Parathyroid adenoma (tissue), 2 donors: ENCODE measurements around the gene TM6SF1.

Experiments
- H2AFZ ChIP-seq: fragments of 300-600 bp; sonication (generic); one replicate; pipeline ENCODE4 v1.7.0; 2017; ENCODE audit warnings: antibody characterized with exemption, mild to moderate bottlenecking
- H3K27ac ChIP-seq: fragments of 300-600 bp; sonication (generic); one replicate; pipeline ENCODE4 v1.7.0; 2017
- H3K27me3 ChIP-seq: fragments of 300-600 bp; sonication (generic); one replicate; pipeline ENCODE4 v1.7.0; 2017; ENCODE audit warnings: low read length; ENCODE audit not compliant: control insufficient read depth, insufficient read depth
- H3K36me3 ChIP-seq: fragments of 300-600 bp; sonication (generic); one replicate; pipeline ENCODE4 v1.7.0; 2017; ENCODE audit warnings: low read length; ENCODE audit not compliant: control insufficient read depth, insufficient read depth
- H3K4me1 ChIP-seq: fragments of 300-600 bp; sonication (generic); one replicate; pipeline ENCODE4 v1.7.0; 2017; ENCODE audit warnings: control low read depth
- H3K4me2 ChIP-seq: fragments of 300-600 bp; sonication (generic); one replicate; pipeline ENCODE4 v1.7.0; 2017; ENCODE audit warnings: low read length
- H3K4me3 ChIP-seq: fragments of 300-600 bp; sonication (generic); one replicate; pipeline ENCODE4 v1.7.0; 2017; ENCODE audit warnings: low read depth, low read length
- H3K79me2 ChIP-seq: fragments of 300-600 bp; sonication (generic); one replicate; pipeline ENCODE4 v1.7.0; 2017; ENCODE audit warnings: control low read depth
- H3K9ac ChIP-seq: fragments of 300-600 bp; sonication (generic); one replicate; pipeline ENCODE4 v1.7.0; 2017; ENCODE audit warnings: mild to moderate bottlenecking
- H3K9me3 ChIP-seq: fragments of 300-600 bp; sonication (generic); one replicate; pipeline ENCODE4 v1.7.0; 2017; ENCODE audit warnings: low read length; ENCODE audit not compliant: control insufficient read depth
- TF ChIP-seq, protein P1 (sequence below): fragments of 300-600 bp; sonication (generic); IDR thresholded peaks from one replicate; pipeline ENCODE4 v1.7.0; 2017; ENCODE audit warnings: antibody characterized with exemption, mild to moderate bottlenecking
- donor health status: primary hyperparathyroidism.

The TM6SF1 gene

DNA sequence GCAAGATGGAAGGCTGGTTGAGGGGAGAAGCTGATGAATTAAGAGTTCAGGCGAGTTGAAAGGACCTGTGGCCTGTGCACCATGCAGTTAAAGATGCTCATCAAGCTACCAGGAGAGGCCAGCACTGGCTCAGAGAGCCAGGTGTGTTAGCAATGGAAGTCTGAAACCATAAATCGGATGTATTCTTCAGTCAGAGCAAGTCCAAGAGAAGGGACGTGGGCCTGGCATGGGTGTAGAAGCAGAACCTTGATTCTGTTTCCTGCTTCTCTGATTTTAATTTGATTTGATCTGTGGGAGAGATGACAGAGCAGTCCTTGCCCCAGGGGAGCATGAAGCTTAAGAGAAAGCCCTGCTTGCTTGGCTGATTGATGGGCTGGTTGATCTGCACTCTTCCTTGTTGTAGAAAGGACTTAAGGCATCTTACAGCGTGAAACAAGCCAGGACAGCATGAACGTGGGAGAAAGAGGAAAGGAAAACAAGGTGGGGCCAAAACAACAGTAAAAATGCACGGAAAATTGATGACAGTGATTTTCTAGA, 10.9 kb downstream of the TM6SF1 start:
- H3K9ac ChIP-seq: no peak overlapping the region
- no peak overlapping the region for H3K4me3 ChIP-seq
- H2AFZ ChIP-seq: no peak overlapping the region
- TF ChIP-seq, protein P1, sequence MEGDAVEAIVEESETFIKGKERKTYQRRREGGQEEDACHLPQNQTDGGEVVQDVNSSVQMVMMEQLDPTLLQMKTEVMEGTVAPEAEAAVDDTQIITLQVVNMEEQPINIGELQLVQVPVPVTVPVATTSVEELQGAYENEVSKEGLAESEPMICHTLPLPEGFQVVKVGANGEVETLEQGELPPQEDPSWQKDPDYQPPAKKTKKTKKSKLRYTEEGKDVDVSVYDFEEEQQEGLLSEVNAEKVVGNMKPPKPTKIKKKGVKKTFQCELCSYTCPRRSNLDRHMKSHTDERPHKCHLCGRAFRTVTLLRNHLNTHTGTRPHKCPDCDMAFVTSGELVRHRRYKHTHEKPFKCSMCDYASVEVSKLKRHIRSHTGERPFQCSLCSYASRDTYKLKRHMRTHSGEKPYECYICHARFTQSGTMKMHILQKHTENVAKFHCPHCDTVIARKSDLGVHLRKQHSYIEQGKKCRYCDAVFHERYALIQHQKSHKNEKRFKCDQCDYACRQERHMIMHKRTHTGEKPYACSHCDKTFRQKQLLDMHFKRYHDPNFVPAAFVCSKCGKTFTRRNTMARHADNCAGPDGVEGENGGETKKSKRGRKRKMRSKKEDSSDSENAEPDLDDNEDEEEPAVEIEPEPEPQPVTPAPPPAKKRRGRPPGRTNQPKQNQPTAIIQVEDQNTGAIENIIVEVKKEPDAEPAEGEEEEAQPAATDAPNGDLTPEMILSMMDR: no peak
- no peaks in the 10 kb centered on the region for H3K36me3 ChIP-seq
- no peaks in the 10 kb centered on the region for H3K27me3 ChIP-seq
- no peak overlapping the region for H3K4me2 ChIP-seq
- H3K27ac ChIP-seq: no peak overlapping the region
- no peaks in the 10 kb centered on the region for H3K9me3 ChIP-seq
- no peaks in the 10 kb centered on the region for H3K4me1 ChIP-seq
- no peaks in the 10 kb centered on the region for H3K79me2 ChIP-seq

DNA sequence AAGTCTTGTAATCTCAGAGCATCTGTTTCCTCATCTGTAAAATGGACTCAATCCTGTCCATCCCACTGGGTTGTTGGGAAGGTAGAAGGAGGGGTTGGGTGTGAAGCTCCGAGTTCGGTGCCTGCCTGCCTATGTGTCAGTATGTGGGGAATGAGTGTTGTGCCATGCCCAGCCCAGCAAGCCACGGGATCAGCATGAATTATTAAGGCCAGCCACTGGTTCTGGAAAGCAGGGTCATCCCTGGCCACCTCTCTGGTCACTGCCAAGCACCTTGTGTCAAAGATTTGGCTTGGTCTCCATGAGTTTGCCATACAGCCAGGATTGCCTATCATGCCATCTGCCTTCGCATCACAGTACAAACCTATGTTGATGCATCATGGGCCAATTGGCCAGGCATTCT, 11.5 kb downstream of the TM6SF1 start:
- Histone ChIP-seq H3K79me2 (no peaks in the 10 kb centered on the region), H3K36me3 (no peaks in the 10 kb centered on the region), H3K4me1 (no peaks in the 10 kb centered on the region), H3K27me3 (no peaks in the 10 kb centered on the region), H3K27ac (no peak overlapping the region), H3K4me2 (no peak overlapping the region), H3K9me3 (no peaks in the 10 kb centered on the region), H3K9ac (no peak overlapping the region), H3K4me3 (no peak overlapping the region), H2AFZ (no peak overlapping the region)
- TF ChIP-seq, protein P1: no peak

DNA sequence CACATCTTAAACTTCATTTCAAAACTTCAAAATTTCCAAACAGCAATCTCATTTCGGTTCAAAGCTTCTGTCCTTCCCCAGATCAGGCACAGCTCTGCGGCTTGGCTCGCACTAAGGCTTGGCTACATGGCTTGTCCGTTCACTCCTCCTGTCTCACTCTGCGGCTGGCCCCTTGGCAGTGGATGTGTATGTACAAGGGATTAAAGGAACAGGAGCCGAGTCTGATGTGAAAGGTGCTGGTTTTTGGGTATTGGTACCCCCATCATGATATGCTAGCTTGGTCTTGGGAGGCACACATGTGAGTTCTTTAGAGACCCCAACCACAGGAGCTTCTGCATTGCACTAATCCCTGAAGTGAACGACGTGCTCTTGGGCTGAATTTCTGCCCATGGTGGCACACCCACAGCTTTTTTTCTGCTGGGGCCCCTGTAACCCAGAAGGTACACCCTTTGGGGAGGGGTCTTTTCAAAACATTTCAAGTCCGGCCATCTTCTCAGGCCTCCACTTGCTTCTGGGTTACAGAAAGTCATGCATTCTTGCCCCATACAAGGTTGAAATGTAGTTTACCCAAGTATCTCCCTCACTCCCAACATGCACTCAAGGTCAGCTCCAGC, 12.6 kb downstream of the TM6SF1 start:
- Histone ChIP-seq H3K27ac (no peak overlapping the region), H3K27me3 (no peaks in the 10 kb centered on the region), H3K4me1 (no peaks in the 10 kb centered on the region), H3K79me2 (no peaks in the 10 kb centered on the region), H3K9ac (no peak overlapping the region), H3K36me3 (no peaks in the 10 kb centered on the region), H3K4me3 (no peak overlapping the region), H2AFZ (no peak overlapping the region), H3K9me3 (no peaks in the 10 kb centered on the region), H3K4me2 (no peak overlapping the region)
- TF ChIP-seq, protein P1: no peak

DNA sequence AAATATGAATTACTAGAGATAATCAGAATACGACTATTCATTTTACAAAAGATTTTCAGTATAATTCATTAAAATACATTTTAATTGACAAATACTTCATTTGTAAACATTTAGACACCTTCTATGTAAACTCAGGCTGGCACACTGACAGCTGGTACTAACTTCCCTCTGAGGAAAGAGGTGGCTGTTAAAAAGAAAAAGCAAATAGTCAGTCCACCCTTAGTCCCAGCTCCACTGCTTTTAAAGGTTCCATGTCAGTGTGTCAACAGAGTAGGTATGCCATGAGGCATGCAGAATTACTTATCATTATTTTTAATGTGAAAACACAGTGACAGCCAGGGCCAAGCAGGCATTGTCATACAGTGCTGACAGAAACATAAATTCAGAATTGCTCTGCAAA, 16.1 kb downstream of the TM6SF1 start:
- Histone ChIP-seq H3K79me2 (no peaks in the 10 kb centered on the region), H3K9ac (no peak overlapping the region), H3K4me2 (no peak overlapping the region), H3K4me3 (no peak overlapping the region), H2AFZ (no peak overlapping the region), H3K27me3 (no peaks in the 10 kb centered on the region), H3K27ac (no peak overlapping the region), H3K36me3 (no peaks in the 10 kb centered on the region), H3K9me3 (no peaks in the 10 kb centered on the region), H3K4me1 (no peaks in the 10 kb centered on the region)
- TF ChIP-seq, protein P1: no peak

DNA sequence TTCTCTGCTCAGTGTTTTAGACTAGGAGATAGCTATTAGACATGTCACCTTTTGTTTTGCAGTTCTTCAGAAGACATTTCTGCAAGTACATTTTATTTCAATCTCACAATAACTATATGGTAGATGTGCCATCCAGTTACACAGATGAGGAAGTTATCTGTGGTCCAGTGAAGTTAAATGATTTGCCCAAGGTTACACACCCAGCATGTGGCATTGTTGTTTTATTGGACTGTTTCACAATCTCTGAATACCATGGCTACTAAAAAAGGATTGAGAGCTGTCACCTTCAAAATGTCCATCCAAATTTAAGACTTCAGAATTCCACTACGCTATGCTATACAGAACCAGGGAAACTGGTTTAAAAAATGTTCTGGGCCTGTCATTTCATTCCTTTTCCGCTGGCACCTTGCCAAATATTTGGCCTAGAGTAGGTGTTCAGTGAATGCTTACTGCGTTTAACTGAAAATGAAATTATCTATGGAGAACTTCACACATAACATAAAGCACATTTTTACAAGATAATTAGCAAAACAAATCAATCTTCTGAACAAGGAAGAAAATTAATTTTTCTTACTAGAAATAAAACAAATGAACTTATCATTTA, 20.2 kb downstream of the TM6SF1 start:
- Histone ChIP-seq H3K27me3 (no peaks in the 10 kb centered on the region), H3K27ac (no peak overlapping the region), H3K9me3 (no peaks in the 10 kb centered on the region), H3K79me2 (no peaks in the 10 kb centered on the region), H3K4me2 (no peak overlapping the region), H3K36me3 (no peaks in the 10 kb centered on the region), H3K9ac (no peak overlapping the region), H2AFZ (no peak overlapping the region), H3K4me3 (no peak overlapping the region), H3K4me1 (no peaks in the 10 kb centered on the region)
- TF ChIP-seq, protein P1: no peak
